Neural cell (in vitro differentiated cells): ENCODE results near the gene DENND5B. TPM values are rescaled to one million over a fixed set of nuclear protein-coding genes. Genes with fewer than 3 reads are reported as not detected.
"Not testable (repeated sequence)": the region's sequence is repeated elsewhere in the genome, so short reads cannot be mapped to it uniquely, and the experiment has no call there.

Experiments
- H2AFZ ChIP-seq: fragments of 200-600, 300-800 bp; sonication (generic), shearing (Covaris generic); 2 replicates; pipeline ENCODE4 v1.6.0; 2014; ENCODE audit warnings: low read depth, mild to moderate bottlenecking, antibody characterized with exemption, low read length, moderate library complexity
- H3F3A ChIP-seq: fragments of 200-600 bp; shearing (Covaris generic); 2 replicates; pipeline ENCODE4 v1.6.1; 2016; ENCODE audit warnings: mild to moderate bottlenecking, moderate library complexity, mixed read lengths, antibody characterized with exemption, low read length; ENCODE audit not compliant: insufficient read depth, poor library complexity, severe bottlenecking
- H3K27ac ChIP-seq: fragments of 200-600, 300-800 bp; sonication (generic), shearing (Covaris generic); 2 replicates; pipeline ENCODE4 v1.5.1; 2014; ENCODE audit warnings: mild to moderate bottlenecking, low read length, moderate library complexity
- H3K27me3 ChIP-seq: fragments of 300-800, 200-600 bp; sonication (generic), shearing (Covaris generic); 2 replicates; pipeline ENCODE4 v1.6.0; 2014; ENCODE audit warnings: mild to moderate bottlenecking, low read depth, low read length, moderate library complexity; ENCODE audit not compliant: insufficient read depth
- H3K36me3 ChIP-seq: fragments of 300-800, 200-600 bp; sonication (generic), shearing (Covaris generic); 2 replicates; pipeline ENCODE4 v1.5.1; 2014; ENCODE audit warnings: mild to moderate bottlenecking, antibody characterized with exemption, low read length, moderate library complexity; ENCODE audit not compliant: insufficient read depth
- H3K4me2 ChIP-seq: fragments of 300-800, 200-600 bp; sonication (generic), shearing (Covaris generic); 2 replicates; pipeline ENCODE4 v1.6.0; 2014; ENCODE audit warnings: mild to moderate bottlenecking, low read length
- H3K4me3 ChIP-seq: fragments of 300-800, 200-600 bp; sonication (generic), shearing (Covaris generic); 2 replicates; pipeline ENCODE4 v1.5.1; 2014; ENCODE audit warnings: mild to moderate bottlenecking, low read length, moderate library complexity
- H3K79me2 ChIP-seq: fragments of 200-600 bp; shearing (Covaris generic); replicated peaks from 2 replicates; pipeline ENCODE4 v1.6.0; 2014; ENCODE audit warnings: mild to moderate bottlenecking, low read length, moderate library complexity; ENCODE audit not compliant: insufficient read depth
- H3K9ac ChIP-seq: fragments of 300-800, 200-600 bp; sonication (generic), shearing (Covaris generic); 2 replicates; pipeline ENCODE4 v1.6.1; 2016; ENCODE audit warnings: mild to moderate bottlenecking, low read length, mixed read lengths
- H3K9me2 ChIP-seq: fragments of 200-600 bp; shearing (Covaris generic); 2 replicates; pipeline ENCODE4 v1.6.1; 2016; ENCODE audit warnings: mild to moderate bottlenecking, low read length, mixed read lengths; ENCODE audit not compliant: insufficient read depth
- H3K9me3 ChIP-seq: fragments of 200-600, 300-800 bp; sonication (generic), shearing (Covaris generic); 2 replicates; pipeline ENCODE4 v1.6.1; 2016; ENCODE audit warnings: mild to moderate bottlenecking, mixed run types, low read length, moderate library complexity, mixed read lengths
- H4K20me1 ChIP-seq: fragments of 200-600 bp; shearing (Covaris generic); 2 replicates; pipeline ENCODE4 v1.6.1; 2016; ENCODE audit warnings: mild to moderate bottlenecking, mixed run types; ENCODE audit not compliant: insufficient read depth
- CTCF ChIP-seq: fragments of 450-650 bp; IDR thresholded peaks from 2 replicates; pipeline ENCODE4 v1.5.1; 2014; ENCODE audit warnings: antibody characterized with exemption, mild to moderate bottlenecking, moderate library complexity; ENCODE audit not compliant: poor library complexity, severe bottlenecking
- EP300 ChIP-seq: fragments of 450-650 bp; conservative IDR thresholded peaks from 2 replicates; pipeline ENCODE4 v1.6.1; 2014; ENCODE audit warnings: antibody characterized with exemption, mild to moderate bottlenecking, moderate library complexity; ENCODE audit not compliant: poor library complexity, severe bottlenecking
- EZH2 ChIP-seq: fragments of 200-600, 300-800 bp; shearing (Covaris generic), sonication (generic); IDR thresholded peaks from 2 replicates; pipeline ENCODE4 v1.6.1; 2014; ENCODE audit warnings: antibody characterized with exemption, low read length, borderline replicate concordance, mild to moderate bottlenecking; ENCODE audit not compliant: insufficient read depth, poor library complexity, severe bottlenecking
- MXI1 ChIP-seq: fragments of 450-650 bp; conservative IDR thresholded peaks from 2 replicates; pipeline ENCODE4 v1.6.1; 2014; ENCODE audit warnings: antibody characterized with exemption, mild to moderate bottlenecking; ENCODE audit not compliant: poor library complexity, severe bottlenecking
- RAD21 ChIP-seq: fragments of 450-650 bp; conservative IDR thresholded peaks from 2 replicates; pipeline ENCODE4 v1.6.1; 2014; ENCODE audit warnings: antibody characterized with exemption, mild to moderate bottlenecking, moderate library complexity
- REST ChIP-seq: IDR thresholded peaks from 2 replicates; pipeline ENCODE4 v1.6.1; 2012; ENCODE audit warnings: borderline replicate concordance
- SMC3 ChIP-seq: fragments of 450-650 bp; conservative IDR thresholded peaks from 2 replicates; pipeline ENCODE4 v1.6.1; 2014; ENCODE audit warnings: antibody characterized with exemption, mild to moderate bottlenecking, moderate library complexity; ENCODE audit not compliant: poor library complexity
- TAF1 ChIP-seq: IDR thresholded peaks from 2 replicates; pipeline ENCODE4 v1.6.1; 2012; ENCODE audit warnings: low read depth
- polyA plus RNA-seq: library from polyadenylated mRNA; depleted of rRNA; stranded (reverse); fragments of >200 nt; gene quantifications from 2 replicates; pipeline ENCODE4 v1.2.3, GENCODE V29; 2014

Gene DENND5B
- polyA plus RNA-seq, 1 donor from 2014 or later = 23.8 TPM

GRCh38 chr12:31475610-31476009, 115.3 kb downstream of the DENND5B start:
- H3K9me2 ChIP-seq, H4K20me1 ChIP-seq, H3K79me2 ChIP-seq, H3K9ac ChIP-seq, H3K4me3 ChIP-seq, H3F3A ChIP-seq, H3K9me3 ChIP-seq, H3K4me2 ChIP-seq, H3K27me3 ChIP-seq, H3K36me3 ChIP-seq, H3K27ac ChIP-seq, H2AFZ ChIP-seq: not testable (repeated sequence)

DNA sequence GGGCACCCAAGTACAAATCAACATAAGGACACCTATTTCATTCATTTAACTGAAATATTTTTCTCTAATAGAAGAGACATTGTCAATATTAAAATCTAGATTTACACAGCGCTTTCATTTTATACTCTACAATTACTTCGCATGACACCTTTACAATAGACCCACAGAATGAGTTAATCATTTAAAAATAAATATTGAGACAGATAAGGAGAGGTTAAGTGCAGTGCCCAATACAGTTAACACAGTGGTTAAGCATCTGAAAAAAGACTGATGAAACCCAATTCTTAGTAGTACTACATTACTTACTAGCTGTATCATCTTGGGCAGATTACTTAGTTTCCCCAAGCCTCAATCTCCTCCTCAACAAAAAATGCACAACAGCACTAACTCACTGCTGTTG, 116.2 kb downstream of the DENND5B start:
- Histone ChIP-seq H3K36me3 (peaks cover 5% of the 10 kb centered on the region), H3K4me3 (no peak overlapping the region), H3K9me3 (no peaks in the 10 kb centered on the region), H3K9ac (no peak overlapping the region), H3K27ac (no peak overlapping the region), H3K27me3 (no peaks in the 10 kb centered on the region), H4K20me1 (no peaks in the 10 kb centered on the region), H2AFZ (no peak overlapping the region), H3F3A (no peaks in the 10 kb centered on the region), H3K79me2 (no peaks in the 10 kb centered on the region), H3K9me2 (no peaks in the 10 kb centered on the region), H3K4me2 (no peak overlapping the region)
- TF ChIP-seq MXI1 = no peak
- TF ChIP-seq REST = no peak
- no peak for TF ChIP-seq TAF1
- no peak for TF ChIP-seq EP300
- no peak for TF ChIP-seq EZH2
- TF ChIP-seq SMC3 = no peak
- no peak for TF ChIP-seq CTCF
- no peak for TF ChIP-seq RAD21

DNA sequence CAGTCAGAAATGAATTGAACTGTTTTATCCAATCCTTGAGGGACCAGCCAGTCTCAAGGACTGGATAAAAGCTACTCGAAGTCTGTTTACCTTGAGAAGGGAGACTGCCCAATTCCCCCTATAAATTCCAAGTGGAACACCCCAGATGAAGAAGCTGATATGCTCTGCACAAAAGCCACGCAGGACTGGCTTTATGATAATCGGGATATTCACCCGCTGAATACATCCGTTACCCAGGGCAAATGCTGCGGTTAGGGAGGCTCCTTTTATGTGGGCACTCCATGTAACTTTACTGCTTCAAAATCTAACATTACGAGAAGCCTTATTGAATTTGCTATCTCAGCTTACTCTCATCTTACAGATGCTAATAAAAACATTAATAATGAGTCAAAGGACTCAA, 119.1 kb downstream of the DENND5B start:
- Histone ChIP-seq H3K27me3 (no peaks in the 10 kb centered on the region), H3K9me2 (no peaks in the 10 kb centered on the region), H4K20me1 (no peaks in the 10 kb centered on the region), H3F3A (no peaks in the 10 kb centered on the region), H3K4me3 (no peak overlapping the region), H3K4me2 (no peak overlapping the region), H3K9me3 (no peaks in the 10 kb centered on the region), H3K27ac (no peak overlapping the region), H3K9ac (no peak overlapping the region), H3K79me2 (no peaks in the 10 kb centered on the region), H3K36me3 (no peaks in the 10 kb centered on the region), H2AFZ (no peak overlapping the region)
- TF ChIP-seq MXI1 = no peak
